IPS-11a (cell line): ENCODE results near the gene CDCA4.

Experiments
- H3K4me3 ChIP-seq: one replicate; pipeline ENCODE4 v1.5.1; 2013; ENCODE audit warnings: low read depth, low read length, control low read depth

CDCA4 gene

DNA sequence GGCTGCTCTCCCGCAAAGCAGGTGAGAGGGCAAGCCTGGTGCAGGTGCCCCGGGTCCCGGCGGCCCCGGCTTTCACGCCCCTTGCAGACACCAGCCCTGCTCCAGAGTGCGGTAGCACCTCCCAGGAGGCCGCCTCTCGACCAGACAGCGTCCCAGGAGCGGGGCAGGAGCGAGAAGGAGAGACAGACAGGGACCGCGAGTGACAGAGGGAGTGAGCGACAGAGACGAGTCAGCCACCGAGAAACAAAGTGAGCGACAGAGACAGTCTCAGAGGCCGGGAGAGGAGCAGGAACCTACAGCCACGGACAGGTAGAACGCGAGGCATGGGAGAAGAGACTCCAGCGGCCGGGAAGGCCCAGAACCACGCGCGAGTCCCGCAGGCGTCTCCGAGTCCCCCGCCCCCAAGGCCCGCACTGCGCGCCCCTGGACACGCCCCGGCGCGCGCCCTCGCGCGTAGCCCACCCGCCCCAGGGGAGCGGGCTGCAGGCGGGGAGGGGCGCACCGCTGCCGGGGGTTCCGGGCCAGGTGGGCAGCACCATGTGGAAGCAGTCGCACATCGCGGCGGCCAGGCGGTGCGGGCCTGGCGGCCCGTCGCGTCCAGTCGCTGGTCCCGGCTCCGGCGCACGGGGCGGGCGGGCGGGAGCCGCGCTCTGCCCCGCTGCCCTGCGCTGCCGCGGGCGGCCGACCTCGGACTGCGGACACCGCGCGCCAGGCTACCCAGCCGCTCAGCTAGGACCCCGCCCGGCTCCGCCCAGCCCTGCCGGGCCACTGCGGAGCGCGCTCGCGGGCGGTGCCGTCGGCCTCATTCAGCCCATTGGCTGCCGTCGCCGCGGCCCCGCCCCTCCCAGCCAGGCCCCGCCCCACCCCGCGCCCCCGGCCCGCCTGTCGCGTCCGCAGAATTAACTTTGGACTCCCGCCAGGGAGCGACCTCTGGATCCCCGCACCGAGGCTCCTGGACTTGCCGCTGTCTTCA, 42.9 kb downstream of the CDCA4 start, which contains the start of gene AHNAK2:
TSS of gene AHNAK2 (minus strand) at position 694 of the 973 bp plus-strand sequence. CDS start at position 557, 137 bp downstream.
- peak within 1 kb of the TSS; percentile 22 for H3K4me3 ChIP-seq

DNA sequence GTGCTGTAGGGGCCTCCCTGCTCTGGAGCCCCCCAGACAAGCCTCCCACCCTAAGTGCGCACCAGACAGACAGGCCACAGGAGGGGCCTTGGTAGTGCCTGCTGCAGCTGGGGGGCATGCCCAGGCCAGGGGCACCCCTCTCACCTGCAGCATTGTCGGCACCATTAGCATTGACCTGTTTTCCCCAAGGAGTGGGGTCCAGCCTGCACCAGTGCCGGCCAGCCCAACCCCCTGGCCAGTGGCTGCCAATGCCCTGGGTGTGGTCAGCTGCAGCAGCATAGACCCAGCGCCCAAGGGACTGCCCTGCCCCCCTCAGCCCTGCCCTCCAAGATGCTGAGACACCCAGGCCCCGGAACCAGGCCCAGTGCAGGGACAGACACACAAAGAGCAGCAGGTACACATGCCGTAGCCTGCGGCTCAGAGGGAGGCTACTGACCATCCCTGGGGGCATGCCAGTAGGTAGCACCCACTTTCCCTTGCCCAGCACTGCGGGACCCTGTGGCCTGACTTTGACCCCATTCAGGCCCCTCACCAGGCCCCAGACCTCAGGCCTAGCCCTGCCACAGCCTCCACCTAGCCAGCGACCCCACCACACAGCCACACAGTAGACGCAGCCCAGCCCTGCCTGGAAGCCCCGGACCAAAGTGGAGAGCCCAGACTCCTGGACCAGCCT, 43.7 kb downstream of the CDCA4 start:
- H3K4me3 ChIP-seq: no peak overlapping the region

DNA sequence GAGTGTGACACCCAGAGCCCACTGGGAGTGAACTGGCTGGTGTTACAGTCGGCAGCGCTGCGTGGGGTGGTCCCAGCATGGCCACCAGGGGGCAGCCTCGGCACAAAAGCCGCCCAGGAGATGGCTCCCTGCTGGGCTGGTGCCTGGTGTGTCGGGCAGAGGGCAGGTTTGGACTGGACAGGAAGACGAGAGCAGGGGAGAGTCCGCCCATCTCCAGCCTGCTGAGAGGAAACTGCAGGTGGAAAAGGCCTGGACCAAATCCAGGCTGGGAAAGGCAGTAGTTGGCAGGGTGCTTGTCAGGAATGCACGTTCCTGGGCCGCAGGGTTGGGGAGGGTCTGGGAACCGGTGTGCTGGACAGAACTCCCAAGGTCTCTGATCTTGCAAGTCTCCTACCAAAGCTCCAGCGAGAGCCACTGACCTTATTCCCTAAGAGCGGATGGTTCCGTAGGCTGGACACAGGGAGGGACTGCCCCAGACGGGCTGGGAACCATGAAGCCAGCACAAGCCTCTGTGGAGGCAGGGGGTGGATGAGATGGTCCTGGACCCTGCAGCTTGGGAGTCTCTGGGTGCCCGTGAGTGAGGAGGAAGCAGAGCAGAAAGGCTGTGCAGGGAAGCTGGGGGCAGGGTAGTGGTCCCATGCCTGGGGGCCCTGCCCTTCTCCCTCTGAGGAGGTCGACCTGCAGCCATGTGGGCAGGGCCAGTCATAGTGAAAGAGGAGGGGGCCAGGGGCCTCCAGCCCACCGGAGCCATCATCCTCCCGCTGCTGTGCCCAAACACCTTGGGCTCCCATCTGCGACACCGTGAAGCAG, 44.5 kb downstream of the CDCA4 start:
- H3K4me3 ChIP-seq: no peak overlapping the region

DNA sequence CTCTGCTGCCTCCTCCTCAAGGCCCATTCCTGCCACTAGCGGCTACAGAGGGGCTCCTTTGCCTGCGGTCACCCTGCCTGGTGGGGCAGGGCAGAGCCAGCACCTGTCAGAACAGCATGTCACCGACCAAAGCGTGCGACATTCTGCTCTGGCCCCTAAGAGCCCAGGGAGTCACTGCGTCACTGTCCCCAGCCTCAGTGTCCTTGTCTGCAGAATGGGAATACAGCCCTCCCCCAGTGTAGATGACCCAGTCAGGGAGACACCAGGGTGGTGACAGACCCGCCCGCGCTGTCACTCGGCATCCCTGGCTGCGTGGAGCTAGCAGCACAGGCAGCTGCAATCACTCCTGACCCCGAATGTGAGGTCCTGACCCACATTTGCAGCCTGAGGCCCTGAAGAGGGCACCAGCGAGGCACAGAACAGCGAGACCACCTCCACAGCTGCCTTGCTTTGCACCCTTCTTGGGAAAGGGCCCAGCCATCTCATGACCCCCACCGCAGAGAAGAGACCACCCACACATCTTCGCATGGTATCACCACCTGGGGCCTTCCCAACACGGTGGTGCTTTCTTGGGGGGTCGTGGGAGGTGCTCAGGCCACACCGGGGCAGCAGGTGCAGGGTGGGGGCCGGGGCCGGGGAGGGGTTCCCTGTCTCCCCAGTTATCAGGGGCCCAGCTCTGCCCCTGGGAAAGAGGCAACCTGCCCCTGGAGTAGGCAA, 45.2 kb downstream of the CDCA4 start:
- no peak overlapping the region for H3K4me3 ChIP-seq

DNA sequence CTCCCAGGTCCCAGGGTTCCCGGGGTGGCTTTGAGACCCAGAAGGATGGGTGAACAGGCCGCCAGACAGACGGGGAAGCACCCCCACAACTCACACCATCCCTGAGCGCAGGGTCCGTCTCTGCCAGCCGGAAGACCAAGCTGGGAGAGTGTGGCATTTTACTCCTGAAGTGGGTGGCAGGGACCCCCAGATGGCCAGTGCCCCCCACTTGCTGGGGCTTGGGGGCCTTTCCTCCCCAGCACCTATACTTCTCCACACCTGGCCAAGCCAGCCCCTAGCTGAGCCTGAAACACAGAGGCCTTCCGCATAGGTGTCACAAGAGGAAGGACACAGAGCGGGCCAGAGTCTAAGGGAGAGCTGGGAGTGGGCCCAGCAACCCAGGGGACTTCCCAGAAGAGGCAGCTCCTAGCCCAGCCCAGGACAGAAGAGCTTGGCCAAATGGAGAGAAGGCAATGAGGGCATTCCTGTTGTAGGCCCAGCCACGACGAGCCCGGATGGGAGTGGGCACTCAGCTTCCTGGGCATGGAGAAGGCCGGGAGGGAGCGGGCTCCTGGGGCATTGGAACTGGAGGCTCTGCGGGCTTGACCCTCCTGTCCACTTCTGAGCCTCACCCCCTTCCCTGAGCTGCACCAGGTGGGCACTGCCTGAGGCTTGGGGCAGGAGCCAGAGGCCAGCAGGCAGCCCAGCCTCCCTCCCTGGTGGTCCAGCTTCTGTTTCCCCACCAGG, 46.1 kb downstream of the CDCA4 start:
- H3K4me3 ChIP-seq: no peak overlapping the region

DNA sequence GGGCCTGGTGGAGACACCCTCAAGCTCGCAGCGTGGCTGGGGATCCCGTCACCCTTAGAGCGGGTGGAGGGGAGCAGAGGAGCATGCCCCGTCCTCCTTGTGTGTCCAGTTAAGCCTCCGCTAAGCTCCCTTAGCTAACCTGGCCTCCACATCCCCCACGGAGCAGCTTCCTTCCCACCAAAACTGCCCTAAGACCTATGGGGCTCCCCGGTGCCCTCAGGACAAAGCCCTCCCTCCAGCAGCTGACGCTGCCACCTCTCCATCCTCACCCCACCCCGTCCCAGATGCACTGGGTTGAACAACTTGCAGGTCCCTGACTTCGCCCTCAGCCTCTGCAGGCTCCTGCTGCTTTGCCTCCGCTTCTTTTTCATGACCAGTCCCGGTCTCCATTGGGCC, 46.7 kb downstream of the CDCA4 start:
- no peak overlapping the region for H3K4me3 ChIP-seq

DNA sequence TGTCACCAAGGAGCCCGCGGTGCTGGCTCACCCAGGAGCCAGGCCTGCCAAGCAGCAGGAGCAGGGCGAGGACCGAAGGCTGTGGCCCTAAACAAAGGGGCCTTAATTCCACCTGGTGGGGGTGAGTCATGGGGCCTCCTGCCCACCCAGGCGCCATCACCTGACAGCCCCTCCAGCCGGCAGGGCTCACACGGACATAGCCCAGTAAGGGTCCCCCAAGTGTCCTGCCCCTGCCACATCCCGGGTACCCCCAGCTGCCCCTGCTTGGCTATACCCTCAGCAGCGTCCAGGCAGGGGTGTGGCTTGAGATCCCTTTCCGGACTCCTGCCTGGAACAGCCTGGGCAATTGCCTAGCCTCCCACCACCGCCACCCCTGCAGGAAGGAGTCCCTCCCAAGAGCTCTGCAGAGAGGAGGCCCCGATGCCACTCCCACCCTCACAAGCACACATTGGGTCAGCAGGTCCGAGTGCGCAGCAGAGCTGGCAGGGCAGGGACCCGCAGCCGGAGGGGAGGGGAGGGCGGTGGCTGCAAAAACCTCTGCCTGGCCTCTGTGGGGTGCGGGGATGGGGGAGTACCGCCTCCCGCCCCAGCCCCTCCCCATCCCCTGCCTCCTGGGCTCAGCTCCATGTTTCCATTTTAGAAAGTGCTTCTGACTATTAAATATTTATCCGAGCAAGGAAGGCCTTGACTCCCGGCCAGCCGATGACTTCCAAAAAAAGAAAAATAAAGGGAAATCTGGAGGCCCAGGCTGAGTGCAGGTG, 47.3 kb downstream of the CDCA4 start:
- H3K4me3 ChIP-seq: no peak overlapping the region

DNA sequence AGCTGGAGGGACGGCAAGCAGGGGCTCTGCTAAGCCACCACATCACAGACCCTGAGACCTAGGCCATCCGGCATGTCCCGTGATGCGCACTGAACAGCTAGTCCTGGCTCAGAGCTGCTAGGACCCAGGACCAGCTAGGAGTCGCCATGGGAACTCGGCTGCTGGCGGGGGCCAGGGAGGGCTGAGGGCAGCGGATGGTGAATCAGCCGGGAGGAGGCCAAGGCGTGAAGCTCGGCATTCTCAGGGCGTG, 47.8 kb downstream of the CDCA4 start:
- no peak overlapping the region for H3K4me3 ChIP-seq

DNA sequence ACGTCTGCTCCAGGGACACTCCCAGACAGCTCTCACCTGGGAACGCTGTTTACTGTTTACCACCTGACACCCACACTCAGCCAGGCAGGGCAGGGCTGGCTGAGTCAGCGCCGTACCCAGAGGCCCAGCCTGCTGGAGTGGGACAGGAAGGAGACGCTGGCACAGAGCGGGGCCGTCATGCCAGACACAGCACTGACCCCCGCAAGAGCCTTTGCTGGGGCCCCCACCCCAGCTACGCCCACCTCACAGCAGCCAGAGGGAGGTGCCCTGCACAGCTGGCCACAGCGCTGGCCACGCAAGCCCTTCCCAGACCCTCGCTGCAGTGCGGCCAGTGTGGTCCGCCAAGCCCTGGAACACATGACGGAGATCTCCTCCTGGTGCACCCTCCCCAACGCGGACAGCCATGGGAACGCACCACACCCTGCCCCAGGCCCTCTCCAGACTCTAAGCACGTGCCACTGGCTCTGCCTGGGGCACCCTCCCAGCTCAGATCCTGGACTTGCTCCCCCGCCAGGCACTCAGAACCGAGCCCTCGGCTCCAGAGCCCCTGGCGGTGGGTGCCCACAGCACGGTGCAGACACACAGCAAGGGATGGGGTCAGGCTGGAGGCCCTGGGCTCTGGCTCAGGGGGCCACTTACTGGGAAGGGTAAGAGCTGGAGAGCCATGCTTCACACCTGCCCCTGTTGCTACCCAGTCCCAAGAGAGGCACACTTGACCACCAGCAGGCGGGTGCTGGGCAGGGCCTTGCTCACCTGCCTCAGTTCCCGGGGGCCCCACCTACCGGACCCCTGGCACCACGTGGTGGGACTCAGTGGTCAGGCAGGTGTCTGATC, 48.4 kb downstream of the CDCA4 start:
- no peak overlapping the region for H3K4me3 ChIP-seq

DNA sequence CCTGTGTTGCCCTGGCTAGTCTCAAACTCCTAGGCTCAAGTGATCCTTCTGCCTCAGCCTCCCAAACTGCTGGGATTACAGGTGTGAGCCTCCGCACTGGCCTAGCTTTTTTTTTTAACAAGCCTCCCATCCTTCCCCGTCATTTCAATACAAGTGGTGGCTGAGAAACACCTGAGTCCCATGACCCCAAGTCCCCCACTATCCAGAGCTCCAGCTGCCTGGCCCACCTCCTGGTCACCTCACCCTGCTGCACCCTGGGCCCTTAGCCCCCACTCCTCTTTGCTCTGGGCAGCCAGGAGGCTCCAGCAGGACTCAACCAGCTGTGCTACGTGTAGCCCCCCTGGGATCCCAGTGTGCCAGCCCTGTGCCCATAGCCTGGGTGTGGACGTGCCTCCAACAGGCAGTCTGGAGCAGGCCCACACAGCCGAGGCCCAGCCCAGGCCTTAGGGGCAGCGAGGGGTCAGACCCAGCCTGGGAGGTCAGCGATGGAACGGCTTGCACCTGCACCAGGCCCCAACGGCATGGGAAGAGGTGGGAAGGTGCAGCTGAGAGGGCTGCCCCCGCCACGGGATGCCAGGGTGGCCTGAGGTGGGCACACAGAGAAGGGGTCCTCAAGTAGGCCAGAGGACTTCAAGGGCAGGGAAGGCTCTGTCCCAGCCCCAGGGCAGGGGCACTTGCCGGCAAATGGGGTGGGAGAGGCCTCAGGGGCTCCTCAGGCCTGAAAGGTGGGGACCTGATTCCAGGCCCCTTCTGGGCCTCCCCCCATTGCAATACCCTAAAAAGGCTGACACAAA, 49.2 kb downstream of the CDCA4 start:
- no peak overlapping the region for H3K4me3 ChIP-seq

DNA sequence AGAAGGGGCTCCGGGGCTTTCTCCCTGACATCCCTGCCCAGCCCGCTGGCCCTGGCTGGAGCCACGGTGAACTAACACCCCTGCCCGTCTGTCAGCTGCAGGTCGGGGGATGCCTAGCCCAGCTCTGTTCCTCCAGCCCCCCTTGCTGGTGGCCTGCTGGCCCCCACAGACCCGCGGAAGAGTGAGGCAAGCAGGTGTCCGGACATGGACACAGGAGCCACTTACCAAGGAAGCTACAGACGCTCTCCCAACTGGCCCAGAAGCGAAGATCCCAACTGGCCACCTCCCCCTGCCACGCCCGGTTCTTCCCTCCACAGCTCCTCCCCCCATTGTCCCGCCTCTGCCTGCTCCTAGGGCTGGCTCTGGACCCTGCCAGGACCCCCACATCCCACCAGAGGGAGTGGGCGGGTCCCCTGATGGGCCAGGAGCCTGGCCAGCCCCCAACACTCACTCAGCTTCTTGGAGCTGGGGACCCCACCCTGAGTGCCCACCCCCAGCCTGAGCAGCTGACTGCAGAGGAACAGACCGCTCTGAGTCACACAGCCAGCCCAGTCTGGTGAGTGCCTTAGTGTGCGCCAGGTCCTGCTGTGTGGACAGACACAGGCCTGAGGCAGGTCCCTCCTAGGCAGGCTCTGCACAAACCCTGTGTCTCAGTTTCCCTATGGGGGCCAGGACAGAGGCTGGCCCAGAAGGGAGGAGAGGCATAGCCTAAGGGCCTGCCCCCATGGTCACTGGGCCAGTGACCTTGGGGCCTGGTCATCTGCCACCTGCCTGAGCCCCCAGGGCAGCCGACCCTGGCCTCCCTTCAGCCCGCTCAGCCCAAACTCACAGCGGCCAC, 50.4 kb downstream of the CDCA4 start:
- H3K4me3 ChIP-seq: no peak overlapping the region

DNA sequence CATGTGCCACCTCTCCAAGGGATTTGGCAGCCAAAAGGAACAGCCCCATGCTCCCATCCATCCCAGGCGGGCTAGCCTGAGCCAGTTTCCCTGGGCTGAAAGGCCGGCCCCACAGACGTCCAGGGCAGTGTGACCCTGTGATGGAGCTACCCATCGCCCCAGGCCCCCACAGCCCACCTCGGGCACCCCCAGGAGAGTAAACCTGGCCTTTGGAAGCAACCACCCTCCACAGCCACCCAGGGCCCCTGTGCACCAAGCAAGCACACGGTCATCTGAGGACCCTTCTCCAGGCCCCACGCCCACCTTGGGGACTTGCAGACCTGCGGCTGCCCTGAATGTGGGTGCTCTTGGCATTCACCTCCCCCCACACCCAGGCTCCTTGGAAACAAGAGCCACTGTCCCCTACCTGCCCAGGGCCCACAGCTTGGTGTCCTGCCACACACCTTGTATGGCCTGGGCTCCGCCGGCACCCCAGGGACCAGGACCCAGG, 51.1 kb downstream of the CDCA4 start:
- no peak overlapping the region for H3K4me3 ChIP-seq

DNA sequence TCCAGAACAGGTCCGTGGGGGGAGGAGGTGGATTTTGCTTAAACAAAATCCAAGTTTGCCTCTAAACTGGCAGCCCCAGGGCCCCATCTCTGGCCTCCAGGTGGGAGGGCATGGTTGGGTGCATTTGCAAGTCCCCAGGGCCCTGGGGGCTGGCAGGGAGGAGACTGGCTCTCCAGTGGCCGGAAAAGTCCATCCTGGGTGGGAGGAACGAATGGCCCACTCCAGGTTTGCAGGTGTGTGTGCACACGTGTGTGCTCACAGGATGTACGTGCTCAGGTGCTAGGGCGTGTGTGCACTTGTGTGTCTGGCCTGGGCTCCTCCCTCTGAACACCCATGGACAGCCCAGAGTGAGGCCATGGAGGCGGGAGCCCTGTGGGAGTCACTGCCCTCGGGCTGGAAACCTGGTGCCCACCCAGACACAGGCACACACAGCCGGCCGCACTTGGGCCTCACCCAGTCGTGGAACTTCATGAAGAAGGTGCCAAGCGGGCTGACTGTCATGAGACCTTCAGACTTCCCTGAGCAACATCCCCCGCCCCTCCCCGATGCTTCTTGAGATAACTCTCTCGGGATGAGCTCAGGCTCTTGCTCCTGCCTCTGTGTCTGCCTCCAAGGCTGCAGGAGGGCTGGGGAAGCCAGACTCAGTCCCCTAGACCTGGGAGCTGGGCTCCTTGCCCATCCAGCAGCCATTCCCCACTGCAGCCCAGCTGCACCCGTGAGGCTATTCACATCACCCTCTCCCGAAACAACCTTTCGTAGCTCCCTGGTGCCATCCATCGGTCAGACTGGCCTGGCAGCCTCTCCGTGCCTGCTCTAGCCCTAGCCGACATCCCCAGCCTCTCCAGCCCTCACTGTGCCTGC, 52.1 kb downstream of the CDCA4 start:
- no peak overlapping the region for H3K4me3 ChIP-seq

DNA sequence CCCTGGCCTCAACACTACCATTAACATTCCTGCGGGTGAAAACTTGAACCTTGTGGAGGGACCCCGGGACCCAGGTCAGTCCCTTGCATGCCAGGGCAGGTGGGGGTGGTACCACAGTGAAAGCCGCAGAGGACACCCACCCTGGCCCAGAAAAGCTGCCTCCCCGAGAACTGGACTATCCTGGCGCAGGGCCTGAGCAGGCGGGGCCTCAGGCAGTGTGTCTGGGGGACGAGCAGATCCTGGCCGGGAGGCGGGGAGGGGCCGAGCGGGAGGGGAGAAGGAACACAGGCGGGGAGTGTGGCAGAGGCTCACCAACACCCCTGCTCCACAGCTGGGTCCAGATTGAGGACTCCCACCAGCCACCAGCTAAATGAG, 52.7 kb downstream of the CDCA4 start:
- H3K4me3 ChIP-seq: no peak overlapping the region

DNA sequence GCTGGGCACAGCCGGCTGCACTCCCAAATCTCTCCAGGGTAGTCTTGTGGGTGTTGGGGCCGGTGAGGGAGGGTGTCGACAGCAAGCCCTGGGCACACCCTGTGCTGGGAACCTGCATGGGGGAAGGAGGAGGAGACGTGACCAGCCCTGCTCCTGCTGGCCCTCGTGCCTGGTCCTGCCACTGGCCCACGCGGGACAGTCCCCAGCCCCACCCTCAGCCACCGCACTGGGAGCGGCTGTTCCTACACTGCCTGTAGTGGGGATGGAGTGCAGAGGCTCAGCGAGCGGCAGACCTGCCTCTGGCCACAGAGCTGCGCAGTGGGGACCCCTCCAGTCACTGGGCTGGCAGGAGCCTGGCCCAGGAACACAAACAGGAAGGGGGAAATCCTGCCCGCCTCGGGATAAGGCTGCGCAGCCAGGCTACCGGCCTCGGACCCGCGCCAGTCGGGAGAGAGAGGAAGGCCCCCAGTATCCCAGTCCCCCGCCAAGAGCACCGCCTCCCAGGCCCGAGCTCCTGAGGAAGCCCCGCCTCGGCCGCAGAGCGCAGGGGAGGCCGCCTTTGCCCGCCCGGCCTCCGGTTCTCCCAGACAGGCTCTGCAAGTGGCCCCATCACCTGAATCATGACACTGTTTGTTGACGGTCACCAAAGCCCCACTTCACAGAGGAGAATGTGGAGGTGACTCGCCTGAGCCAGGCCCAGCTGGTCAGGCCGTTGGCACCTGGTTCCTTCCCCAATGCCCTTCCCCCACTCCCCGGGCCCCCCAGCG, 53.3 kb downstream of the CDCA4 start:
- H3K4me3 ChIP-seq: peak overlapping the region; percentile 10
